SK-N-SH (cell line): ENCODE data around the gene NUP160. TPM values are rescaled to one million over a fixed set of nuclear protein-coding genes. Genes with fewer than 3 reads are reported as not detected.

Experiments
- CTCF ChIA-PET: fragments of 300-600, 350-600 bp; formaldehyde crosslinking; extraction: SDS; loops from one replicate; lab custom pipeline; 2021; lab: Yijun Ruan, JAX
- POLR2A ChIA-PET: fragments of 350-600 bp; sonication (Branson Sonifier 250); formaldehyde crosslinking; extraction: SDS; loops from one replicate; lab custom pipeline; 2020; ENCODE audit warnings: antibody characterized with exemption, inconsistent platforms; lab: Yijun Ruan, JAX
- DNase-seq: peaks from one replicate; pipeline ENCODE4 v3.0.0; 2012
- H2AFZ ChIP-seq: fragments of 200-600 bp; sonication (generic); 2 replicates; pipeline ENCODE4 v1.8.1; 2016; ENCODE audit warnings: antibody characterized with exemption, mild to moderate bottlenecking, low read depth
- H3F3A ChIP-seq: fragments of 200-600 bp; sonication (generic); replicated peaks from 2 replicates; pipeline ENCODE3; 2016; ENCODE audit warnings: antibody characterized with exemption, mild to moderate bottlenecking; ENCODE audit not compliant: insufficient read depth
- H3K27ac ChIP-seq, 2 experiments: fragments of 200-500 bp in 1 of 2; fragments of 200-600 bp in 1 of 2; sonication (Bioruptor generic) in 1 of 2; sonication (generic), shearing (Covaris generic) in 1 of 2; 2 replicates each; pipeline versions ENCODE4 v1.5.1 to v1.6.1; 2014 to 2016; ENCODE audit warnings: low read depth in 2 of 2, inconsistent platforms in 1 of 2, low read length in 1 of 2, mild to moderate bottlenecking in 1 of 2, mixed read lengths in 1 of 2
- H3K27me3 ChIP-seq: fragments of 200-600 bp; sonication (generic), shearing (Covaris generic); 2 replicates; pipeline ENCODE4 v1.6.1; 2016; ENCODE audit warnings: mixed run types; ENCODE audit not compliant: insufficient read depth
- H3K36me3 ChIP-seq, 2 experiments: fragments of 200-500 bp in 1 of 2; fragments of 200-600 bp in 1 of 2; sonication (Bioruptor generic) in 1 of 2; sonication (generic) in 1 of 2; replicated peaks in 1 of 2; 2 replicates each; pipeline versions ENCODE3 to v1.5.1; 2014 to 2016; ENCODE audit warnings: low read length in 1 of 2, mild to moderate bottlenecking in 1 of 2; ENCODE audit not compliant: insufficient read depth in 2 of 2, control insufficient read depth in 1 of 2
- H3K4me1 ChIP-seq, 2 experiments: fragments of 200-500 bp in 1 of 2; fragments of 200-600 bp in 1 of 2; sonication (Bioruptor generic) in 1 of 2; sonication (generic), shearing (Covaris generic) in 1 of 2; 2 replicates each; pipeline versions ENCODE4 v1.5.1 to v1.6.1; 2014 to 2016; ENCODE audit warnings: low read depth in 1 of 2, low read length in 1 of 2, mixed run types in 1 of 2; ENCODE audit not compliant: insufficient read depth in 2 of 2, control insufficient read depth in 1 of 2
- H3K4me2 ChIP-seq: fragments of 200-600 bp; sonication (generic), shearing (Covaris generic); 2 replicates; pipeline ENCODE4 v1.6.1; 2017; ENCODE audit warnings: mixed run types
- H3K4me3 ChIP-seq, 2 experiments: fragments of 200-500 bp in 1 of 2; fragments of 200-600 bp in 1 of 2; sonication (Bioruptor generic) in 1 of 2; sonication (generic), shearing (Covaris generic) in 1 of 2; 2 replicates each; pipeline versions ENCODE4 v1.5.1 to v1.8.1; 2014 to 2016; ENCODE audit warnings: low read depth in 2 of 2, inconsistent platforms in 1 of 2, low read length in 1 of 2, mild to moderate bottlenecking in 1 of 2, mixed read lengths in 1 of 2, moderate library complexity in 1 of 2
- H3K79me2 ChIP-seq: fragments of 200-600 bp; sonication (generic); 2 replicates; pipeline ENCODE4 v1.8.1; 2017; ENCODE audit warnings: mild to moderate bottlenecking; ENCODE audit not compliant: insufficient read depth
- H3K9ac ChIP-seq: fragments of 200-600 bp; sonication (generic); 2 replicates; pipeline ENCODE4 v1.6.1; 2017; ENCODE audit warnings: mixed run types
- H3K9me2 ChIP-seq: fragments of 200-600 bp; sonication (generic); 2 replicates; pipeline ENCODE4 v1.6.1; 2017; ENCODE audit warnings: mixed run types
- H3K9me3 ChIP-seq: fragments of 200-600 bp; sonication (generic); 2 replicates; pipeline ENCODE4 v1.6.1; 2017; ENCODE audit warnings: mixed run types, mild to moderate bottlenecking, moderate library complexity
- H4K20me1 ChIP-seq: fragments of 200-600 bp; sonication (generic); 2 replicates; pipeline ENCODE4 v1.6.1; 2017; ENCODE audit warnings: mild to moderate bottlenecking, mixed run types; ENCODE audit not compliant: insufficient read depth
- CHD2 ChIP-seq: fragments of 150-350 bp; IDR thresholded peaks from 2 replicates; pipeline ENCODE4 v1.6.1; 2018; ENCODE audit warnings: low read length; ENCODE audit not compliant: partially characterized antibody
- CTCF ChIP-seq: fragments of 200-600 bp; sonication (generic); IDR thresholded peaks from 2 replicates; pipeline ENCODE4 v1.6.1; 2017; ENCODE audit warnings: antibody characterized with exemption, mild to moderate bottlenecking, moderate library complexity
- EP300 ChIP-seq, 2 experiments: IDR thresholded peaks; 2 replicates each; pipeline versions ENCODE4 v1.4.0 to v1.6.1; 2012; ENCODE audit warnings: borderline replicate concordance in 1 of 2, low read depth in 1 of 2, low read length in 1 of 2
- EZH2phosphoT487 ChIP-seq: fragments of 200-600 bp; sonication (generic); IDR thresholded peaks from 2 replicates; pipeline ENCODE4 v1.6.1; 2017; ENCODE audit warnings: low read depth, mixed run types, mild to moderate bottlenecking, antibody characterized with exemption, moderate library complexity, borderline replicate concordance
- FOXJ3 ChIP-seq: sonication (generic); formaldehyde crosslinking; IDR thresholded peaks from 2 replicates; pipeline ENCODE4 v1.5.1; 2020; ENCODE audit warnings: mild to moderate bottlenecking, missing genetic modification reagents
- GABPA ChIP-seq: IDR thresholded peaks from 2 replicates; pipeline ENCODE4 v1.4.0; 2012; ENCODE audit warnings: low read depth, mild to moderate bottlenecking
- GATA2 ChIP-seq: sonication (generic); formaldehyde crosslinking; IDR thresholded peaks from 2 replicates; pipeline ENCODE4 v1.5.0; 2020; ENCODE audit warnings: mild to moderate bottlenecking, missing genetic modification reagents
- IRF3 ChIP-seq: fragments of 150-350 bp; IDR thresholded peaks from 2 replicates; pipeline ENCODE4 v1.6.1; 2016; ENCODE audit warnings: mild to moderate bottlenecking, low read depth, low read length
- JUND ChIP-seq: IDR thresholded peaks from 2 replicates; pipeline ENCODE4 v1.4.0; 2012
- MXI1 ChIP-seq: IDR thresholded peaks from 2 replicates; pipeline ENCODE4 v1.6.1; 2012; ENCODE audit warnings: mild to moderate bottlenecking, low read depth, low read length, improper control_type of control experiment
- NFIC ChIP-seq: IDR thresholded peaks from 2 replicates; pipeline ENCODE4 v1.4.0; 2012; ENCODE audit warnings: borderline replicate concordance
- NRF1 ChIP-seq: IDR thresholded peaks from 2 replicates; pipeline ENCODE4 v1.6.1; 2012; ENCODE audit warnings: low read depth, mild to moderate bottlenecking, low read length
- PBX3 ChIP-seq: IDR thresholded peaks from 2 replicates; pipeline ENCODE4; 2012
- POLR2AphosphoS5 ChIP-seq: IDR thresholded peaks from 2 replicates; pipeline ENCODE4 v1.6.1; 2012; ENCODE audit warnings: low read depth, low read length
- RCOR1 ChIP-seq: fragments of 150-350 bp; IDR thresholded peaks from 2 replicates; pipeline ENCODE4 v1.6.1; 2017; ENCODE audit warnings: antibody characterized with exemption, low read length
- REST ChIP-seq: IDR thresholded peaks from 2 replicates; pipeline ENCODE4 v1.6.1; 2012; ENCODE audit warnings: mild to moderate bottlenecking, low read depth, low read length, moderate library complexity
- RFX5 ChIP-seq: IDR thresholded peaks from 2 replicates; pipeline ENCODE4 v1.6.1; 2012; ENCODE audit warnings: mild to moderate bottlenecking, improper control_type of control experiment, low read length
- RXRA ChIP-seq: IDR thresholded peaks from 2 replicates; pipeline ENCODE4 v1.4.0; 2012; ENCODE audit warnings: low read depth, mild to moderate bottlenecking, borderline replicate concordance
- SIN3A ChIP-seq: IDR thresholded peaks from 2 replicates; pipeline ENCODE4 v1.6.1; 2012; ENCODE audit warnings: low read depth, mild to moderate bottlenecking, low read length, moderate library complexity, borderline replicate concordance
- SMC3 ChIP-seq: IDR thresholded peaks from 2 replicates; pipeline ENCODE4 v1.6.1; 2012; ENCODE audit warnings: low read depth, low read length, improper control_type of control experiment
- TCF12 ChIP-seq: IDR thresholded peaks from 2 replicates; pipeline ENCODE4 v1.4.0; 2012
- TEAD4 ChIP-seq: IDR thresholded peaks from 2 replicates; pipeline ENCODE4 v1.4.0; 2012; ENCODE audit warnings: mild to moderate bottlenecking, borderline replicate concordance; ENCODE audit not compliant: insufficient read depth
- USF1 ChIP-seq: IDR thresholded peaks from 2 replicates; pipeline ENCODE4 v1.4.0; 2012; ENCODE audit warnings: low read depth, borderline replicate concordance
- USF2 ChIP-seq: fragments of 150-350 bp; IDR thresholded peaks from 2 replicates; pipeline ENCODE4 v1.6.1; 2017; ENCODE audit warnings: antibody characterized with exemption, low read length, low read depth, borderline replicate concordance
- WGBS: methylation state at CpG from one replicate; pipeline ENCODE4 v1.1.6; 2017; ENCODE audit warnings: low lambda C conversion rate; 5-methylcytosine and 5-hydroxymethylcytosine counted together
- polyA plus RNA-seq, 3 experiments: library from polyadenylated mRNA; depleted of rRNA; stranded (reverse); fragments of >200 nt; gene quantifications; 2 replicates each; pipeline ENCODE4 v1.2.3, GENCODE V29; 2012

The NUP160 gene
- polyA plus RNA-seq, 1 of the 3 experiments (the other 2 are of a cell fraction), result 19.3 TPM

- H3K27ac ChIP-seq, result peak overlapping the region; percentile 94 to 98
- H3F3A ChIP-seq, result peaks cover 14% of the 10 kb centered on the region
- DNase-seq, result peak; percentile 72
- POLR2A ChIA-PET, result interaction anchor here (1.2 kb wide), 1 partner anchor 80 kb away, joined by 3 read pairs; the partner anchor contains the start of gene NUP160
- no peaks in the 10 kb centered on the region for H3K9me2 ChIP-seq
- H3K36me3 ChIP-seq, result peaks cover 7 to 20% of the 10 kb centered on the region in 2 experiments
- no peaks in the 10 kb centered on the region for H3K27me3 ChIP-seq
- 7% methylated on average over 12 of the region's 12 CpGs for WGBS
- H3K9ac ChIP-seq, result peak overlapping the region; percentile 97
- H4K20me1 ChIP-seq, result peaks cover 24% of the 10 kb centered on the region
- peak overlapping the region; percentile 48 to 71 for H3K4me3 ChIP-seq
- peak overlapping the region; percentile 75 for H2AFZ ChIP-seq
- peaks cover 5 to 17% of the 10 kb centered on the region in 2 experiments; a peak in 3 of 4 replicates for H3K4me1 ChIP-seq
- peak overlapping the region; percentile 87 for H3K4me2 ChIP-seq
- CTCF ChIA-PET, result interaction anchor here (0.6 kb wide), 1 partner anchor 257 kb away, joined by 3 read pairs; no protein-coding TSS in a partner anchor
- H3K79me2 ChIP-seq, result peaks cover 39% of the 10 kb centered on the region
- H3K9me3 ChIP-seq, result no peaks in the 10 kb centered on the region
- 0 out of 2 replicates have a peak, but pooled peaks have one; percentile 15 for TF ChIP-seq PBX3
- TF ChIP-seq RCOR1, result peak; percentile 45
- TF ChIP-seq IRF3, result no peak
- no peak for TF ChIP-seq TCF12
- TF ChIP-seq NRF1, result no peak
- TF ChIP-seq POLR2AphosphoS5, result peak; percentile 93
- peak; percentile 64 for TF ChIP-seq CHD2
- TF ChIP-seq SIN3A, result no peak
- no peak for TF ChIP-seq JUND
- no peak for TF ChIP-seq FOXJ3 (CRISPR knock-in tag)
- no peak for TF ChIP-seq GATA2
- TF ChIP-seq TEAD4, result no peak
- TF ChIP-seq REST, result peak; percentile 54; the same call in 1 of the 2 replicates
- no peak for TF ChIP-seq NFIC
- TF ChIP-seq MXI1, result peak; percentile 92; the same call in 1 of the 2 replicates
- no peak for TF ChIP-seq USF2
- no peak for TF ChIP-seq RFX5
- no peak for TF ChIP-seq RXRA
- TF ChIP-seq GABPA, result no peak
- TF ChIP-seq CTCF, result no peak
- TF ChIP-seq EZH2phosphoT487, result no peak
- TF ChIP-seq USF1, result peak; percentile 73; the same call in 1 of the 2 replicates
- TF ChIP-seq EP300 (IDR thresholded peaks at IDR 0.05; ENCODE audit: borderline replicate concordance in 1 of 2, low read depth in 1 of 2, low read length in 1 of 2), result 0 out of 4 replicates have a peak, but pooled peaks of 1 of the 2 experiments have one; percentile 12
- TF ChIP-seq SMC3, result no peak
Measured at GRCh38 chr11:47768101-47768612, 80.0 kb downstream of the NUP160 start.
